K562 (cell line): Measurements from ENCODE around the gene PAK1IP1. TPM values are rescaled to one million over a fixed set of nuclear protein-coding genes. Genes with fewer than 3 reads are reported as not detected.

Source experiments
- BRCA1 ChIP-seq, 2 experiments: fragments of 450-650 bp in 1 of 2; sonication (generic) in 1 of 2; formaldehyde crosslinking in 1 of 2; IDR thresholded peaks; 2 replicates each; pipeline versions ENCODE4 v1.5.0 to v1.6.1; 2017 to 2020; ENCODE audit warnings: mild to moderate bottlenecking in 1 of 2, missing genetic modification reagents in 1 of 2
- BRD4 ChIP-seq: fragments of 200-600 bp; sonication (generic); IDR thresholded peaks from 2 replicates; pipeline ENCODE4 v1.6.1; 2017; ENCODE audit warnings: inconsistent platforms
- CBFB ChIP-seq: sonication (generic); formaldehyde crosslinking; IDR thresholded peaks from 2 replicates; pipeline ENCODE4 v1.4.0; 2020; ENCODE audit warnings: mild to moderate bottlenecking, missing genetic modification reagents
- CEBPG ChIP-seq, 3 experiments: fragments of 200-800 bp in 1 of 3; sonication (Bioruptor generic) in 1 of 3; sonication (generic) in 1 of 3; formaldehyde crosslinking in 1 of 3; IDR thresholded peaks in 2 of 3; conservative IDR thresholded peaks in 1 of 3; 2 replicates each; pipeline versions ENCODE4 v1.6.1 to v1.8.0; 2016 to 2022; ENCODE audit warnings: missing compliant biosample characterization in 2 of 3, missing genetic modification characterization in 2 of 3, mild to moderate bottlenecking in 1 of 3, missing genetic modification reagents in 1 of 3
- FOXK2 ChIP-seq, 2 experiments: fragments of 450-650 bp; IDR thresholded peaks in 1 of 2; conservative IDR thresholded peaks in 1 of 2; 2 replicates each; pipeline ENCODE4 v1.6.1; 2016; ENCODE audit warnings: low read depth in 2 of 2, mild to moderate bottlenecking in 1 of 2
- HOXB6 ChIP-seq: fragments of 250-450 bp; sonication (Bioruptor Pico); IDR thresholded peaks from 2 replicates; pipeline ENCODE4 v1.5.1; 2022; ENCODE audit warnings: mild to moderate bottlenecking, borderline replicate concordance
- RBM14 ChIP-seq: fragments of 200-400 bp; formaldehyde crosslinking; IDR thresholded peaks from 2 replicates; pipeline ENCODE4 v1.6.1; 2018; ENCODE audit warnings: low read depth, mild to moderate bottlenecking, low read length, moderate library complexity, borderline replicate concordance; ENCODE audit not compliant: insufficient read depth
- SMAD1 ChIP-seq: fragments of 150-350 bp; IDR thresholded peaks from 2 replicates; pipeline ENCODE4 v1.6.1; 2014; ENCODE audit warnings: low read length, low read depth; ENCODE audit not compliant: partially characterized antibody
- SOX6 ChIP-seq: fragments of 450-650 bp; IDR thresholded peaks from 2 replicates; pipeline ENCODE4 v1.6.1; 2014; ENCODE audit warnings: mild to moderate bottlenecking
- ZNF197 ChIP-seq: fragments of 200-800 bp; sonication (Bioruptor generic); IDR thresholded peaks from 2 replicates; pipeline ENCODE4 v1.6.1; 2016; ENCODE audit warnings: low read depth, missing genetic modification characterization, missing compliant biosample characterization
- ZNF239 ChIP-seq: fragments of 250-450 bp; sonication (Bioruptor Pico); IDR thresholded peaks from 2 replicates; pipeline ENCODE4 v1.4.0; 2020; ENCODE audit warnings: mild to moderate bottlenecking
- ZNF347 ChIP-seq: fragments of 450-650 bp; formaldehyde crosslinking; IDR thresholded peaks from 2 replicates; pipeline ENCODE4 v1.4.0; 2020; ENCODE audit warnings: low read depth, mild to moderate bottlenecking, moderate library complexity
- ZNF76 ChIP-seq: fragments of 250-450 bp; sonication (Bioruptor Pico); IDR thresholded peaks from 2 replicates; pipeline ENCODE4 v1.4.0; 2020; ENCODE audit warnings: mild to moderate bottlenecking, moderate library complexity, borderline replicate concordance
- polyA plus RNA-seq, 8 experiments: library from polyadenylated mRNA; depleted of rRNA in 4 of 8; stranded (reverse) in 5 of 8; unstranded in 3 of 8; fragments of >200 nt; fragmentation: Nextera tagmentation in 2 of 8; fragmentation: Illumina TruSeq in 1 of 8; extraction: Ambion mirVana in 2 of 8; extraction: Trizol in 1 of 8; gene quantifications; 2 replicates each; pipeline versions ENCODE4 v1.2.1 to v1.2.3, GENCODE V29; 2011 to 2014; ENCODE audit warnings: inconsistent platforms in 1 of 8, missing spikeins in 1 of 8
- total RNA-seq, 7 experiments: library from RNA; depleted of rRNA in 6 of 7; stranded (reverse); fragments of >200 nt in 6 of 7; fragmentation: Illumina TruSeq in 2 of 7; extraction: Trizol in 2 of 7; gene quantifications; 2 replicates each; pipeline versions ENCODE4 v1.2.1 to v1.2.3, GENCODE V29; 2011 to 2021; ENCODE audit warnings: low replicate concordance in 1 of 7
- TF ChIP-seq, protein P1 (sequence below): fragments of 250-450 bp; sonication (Bioruptor Pico); IDR thresholded peaks from 2 replicates; pipeline ENCODE4 v1.8.0; 2022; ENCODE audit warnings: inconsistent platforms, mild to moderate bottlenecking, moderate library complexity, borderline replicate concordance
- TF ChIP-seq, protein P2 (sequence below): fragments of 450-650 bp; IDR thresholded peaks from 2 replicates; pipeline ENCODE4 v1.6.1; 2017; ENCODE audit warnings: antibody characterized with exemption, mild to moderate bottlenecking
- TF ChIP-seq, protein P3 (sequence below), 2 experiments: IDR thresholded peaks; 2 replicates each; pipeline ENCODE4 v1.6.1; 2012; ENCODE audit warnings: improper control_type of control experiment in 2 of 2, low read depth in 2 of 2, low read length in 2 of 2, borderline replicate concordance in 1 of 2
- TF ChIP-seq, protein P4 (sequence below): sonication (generic); formaldehyde crosslinking; IDR thresholded peaks from 2 replicates; pipeline ENCODE4 v1.8.0; 2022; ENCODE audit warnings: mild to moderate bottlenecking, low read depth, missing genetic modification reagents

The PAK1IP1 gene
- total and polyA plus RNA-seq, 9 of the 15 experiments (the other 6 are each of a cell fraction or from before 2014, with no cell fraction given), result 50.0 to 200 (median 87.0) TPM

DNA sequence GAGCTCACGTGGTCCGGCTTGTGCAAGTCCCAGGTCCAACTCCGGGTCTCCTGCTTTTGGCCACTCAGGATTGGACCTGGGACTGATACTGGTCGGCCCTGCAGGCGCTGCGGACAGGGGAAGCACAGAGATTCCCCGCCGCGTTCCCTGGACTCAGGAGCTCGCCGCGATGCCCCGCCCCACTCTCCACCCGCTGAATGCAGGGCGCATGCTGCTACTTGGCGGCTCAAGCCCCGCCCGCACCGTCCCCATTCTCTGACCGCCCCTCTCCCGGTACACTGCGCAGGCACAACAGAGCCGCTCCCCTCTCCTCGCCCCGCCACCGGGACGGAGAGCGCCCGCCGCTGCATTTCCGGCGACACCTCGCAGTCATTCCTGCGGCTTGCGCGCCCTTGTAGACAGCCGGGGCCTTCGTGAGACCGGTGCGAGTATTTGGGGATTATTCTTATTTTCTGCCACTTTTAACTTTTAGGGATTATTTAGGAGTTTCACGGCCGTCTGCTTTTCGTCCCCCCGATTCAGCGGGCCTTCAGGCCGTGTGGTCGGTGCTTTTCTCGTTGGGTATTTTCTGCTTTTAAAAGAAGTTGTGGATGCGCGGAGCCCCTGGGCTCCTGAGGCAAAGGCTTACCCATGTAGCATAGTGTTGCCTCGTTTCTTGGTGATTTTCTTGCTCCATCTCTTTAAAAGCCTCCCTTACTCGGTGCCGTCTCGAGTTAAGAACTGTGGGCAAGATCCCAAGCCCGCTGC, 28.2 kb downstream of the PAK1IP1 start, which contains the start of gene TMEM14C (continued):
- TF ChIP-seq, protein P1, sequence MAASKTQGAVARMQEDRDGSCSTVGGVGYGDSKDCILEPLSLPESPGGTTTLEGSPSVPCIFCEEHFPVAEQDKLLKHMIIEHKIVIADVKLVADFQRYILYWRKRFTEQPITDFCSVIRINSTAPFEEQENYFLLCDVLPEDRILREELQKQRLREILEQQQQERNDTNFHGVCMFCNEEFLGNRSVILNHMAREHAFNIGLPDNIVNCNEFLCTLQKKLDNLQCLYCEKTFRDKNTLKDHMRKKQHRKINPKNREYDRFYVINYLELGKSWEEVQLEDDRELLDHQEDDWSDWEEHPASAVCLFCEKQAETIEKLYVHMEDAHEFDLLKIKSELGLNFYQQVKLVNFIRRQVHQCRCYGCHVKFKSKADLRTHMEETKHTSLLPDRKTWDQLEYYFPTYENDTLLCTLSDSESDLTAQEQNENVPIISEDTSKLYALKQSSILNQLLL (CRISPR knock-in tag), result no peak
- peak; percentile 86 for TF ChIP-seq CEBPG (CRISPR knock-in tag; IDR thresholded peaks at IDR 0.05)
- no peak; a peak in 1 of 4 replicates for TF ChIP-seq CEBPG (tag; conservative IDR thresholded peaks at IDR 0.05 in 1 of 2, IDR thresholded peaks at IDR 0.05 in 1 of 2)
- no peak for TF ChIP-seq ZNF239 (CRISPR knock-in tag)
- peak; percentile 34 for TF ChIP-seq SOX6
- TF ChIP-seq ZNF197, result no peak
- TF ChIP-seq ZNF76 (CRISPR knock-in tag), result no peak
- no peak for TF ChIP-seq ZNF347 (CRISPR knock-in tag)
- peak; percentile 62 to 73; a peak in 2 of 4 replicates for TF ChIP-seq FOXK2 (conservative IDR thresholded peaks at IDR 0.05 in 1 of 2, IDR thresholded peaks at IDR 0.05 in 1 of 2; ENCODE audit: low read depth in 2 of 2)
- no peak for TF ChIP-seq CBFB (CRISPR knock-in tag)
- TF ChIP-seq RBM14, result no peak
- TF ChIP-seq HOXB6 (CRISPR knock-in tag), result no peak
- TF ChIP-seq BRCA1 (IDR thresholded peaks at IDR 0.05), result no peak
- TF ChIP-seq BRCA1 (CRISPR knock-in tag; IDR thresholded peaks at IDR 0.05), result no peak
- no peak for TF ChIP-seq BRD4
- TF ChIP-seq SMAD1, result peak; percentile 21
- TF ChIP-seq, protein P2, sequence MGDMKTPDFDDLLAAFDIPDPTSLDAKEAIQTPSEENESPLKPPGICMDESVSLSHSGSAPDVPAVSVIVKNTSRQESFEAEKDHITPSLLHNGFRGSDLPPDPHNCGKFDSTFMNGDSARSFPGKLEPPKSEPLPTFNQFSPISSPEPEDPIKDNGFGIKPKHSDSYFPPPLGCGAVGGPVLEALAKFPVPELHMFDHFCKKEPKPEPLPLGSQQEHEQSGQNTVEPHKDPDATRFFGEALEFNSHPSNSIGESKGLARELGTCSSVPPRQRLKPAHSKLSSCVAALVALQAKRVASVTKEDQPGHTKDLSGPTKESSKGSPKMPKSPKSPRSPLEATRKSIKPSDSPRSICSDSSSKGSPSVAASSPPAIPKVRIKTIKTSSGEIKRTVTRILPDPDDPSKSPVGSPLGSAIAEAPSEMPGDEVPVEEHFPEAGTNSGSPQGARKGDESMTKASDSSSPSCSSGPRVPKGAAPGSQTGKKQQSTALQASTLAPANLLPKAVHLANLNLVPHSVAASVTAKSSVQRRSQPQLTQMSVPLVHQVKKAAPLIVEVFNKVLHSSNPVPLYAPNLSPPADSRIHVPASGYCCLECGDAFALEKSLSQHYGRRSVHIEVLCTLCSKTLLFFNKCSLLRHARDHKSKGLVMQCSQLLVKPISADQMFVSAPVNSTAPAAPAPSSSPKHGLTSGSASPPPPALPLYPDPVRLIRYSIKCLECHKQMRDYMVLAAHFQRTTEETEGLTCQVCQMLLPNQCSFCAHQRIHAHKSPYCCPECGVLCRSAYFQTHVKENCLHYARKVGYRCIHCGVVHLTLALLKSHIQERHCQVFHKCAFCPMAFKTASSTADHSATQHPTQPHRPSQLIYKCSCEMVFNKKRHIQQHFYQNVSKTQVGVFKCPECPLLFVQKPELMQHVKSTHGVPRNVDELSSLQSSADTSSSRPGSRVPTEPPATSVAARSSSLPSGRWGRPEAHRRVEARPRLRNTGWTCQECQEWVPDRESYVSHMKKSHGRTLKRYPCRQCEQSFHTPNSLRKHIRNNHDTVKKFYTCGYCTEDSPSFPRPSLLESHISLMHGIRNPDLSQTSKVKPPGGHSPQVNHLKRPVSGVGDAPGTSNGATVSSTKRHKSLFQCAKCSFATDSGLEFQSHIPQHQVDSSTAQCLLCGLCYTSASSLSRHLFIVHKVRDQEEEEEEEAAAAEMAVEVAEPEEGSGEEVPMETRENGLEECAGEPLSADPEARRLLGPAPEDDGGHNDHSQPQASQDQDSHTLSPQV, result no peak
- TF ChIP-seq, protein P3, sequence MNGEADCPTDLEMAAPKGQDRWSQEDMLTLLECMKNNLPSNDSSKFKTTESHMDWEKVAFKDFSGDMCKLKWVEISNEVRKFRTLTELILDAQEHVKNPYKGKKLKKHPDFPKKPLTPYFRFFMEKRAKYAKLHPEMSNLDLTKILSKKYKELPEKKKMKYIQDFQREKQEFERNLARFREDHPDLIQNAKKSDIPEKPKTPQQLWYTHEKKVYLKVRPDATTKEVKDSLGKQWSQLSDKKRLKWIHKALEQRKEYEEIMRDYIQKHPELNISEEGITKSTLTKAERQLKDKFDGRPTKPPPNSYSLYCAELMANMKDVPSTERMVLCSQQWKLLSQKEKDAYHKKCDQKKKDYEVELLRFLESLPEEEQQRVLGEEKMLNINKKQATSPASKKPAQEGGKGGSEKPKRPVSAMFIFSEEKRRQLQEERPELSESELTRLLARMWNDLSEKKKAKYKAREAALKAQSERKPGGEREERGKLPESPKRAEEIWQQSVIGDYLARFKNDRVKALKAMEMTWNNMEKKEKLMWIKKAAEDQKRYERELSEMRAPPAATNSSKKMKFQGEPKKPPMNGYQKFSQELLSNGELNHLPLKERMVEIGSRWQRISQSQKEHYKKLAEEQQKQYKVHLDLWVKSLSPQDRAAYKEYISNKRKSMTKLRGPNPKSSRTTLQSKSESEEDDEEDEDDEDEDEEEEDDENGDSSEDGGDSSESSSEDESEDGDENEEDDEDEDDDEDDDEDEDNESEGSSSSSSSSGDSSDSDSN (IDR thresholded peaks at IDR 0.05; ENCODE audit: borderline replicate concordance in 1 of 2, low read depth in 2 of 2, low read length in 2 of 2), result peak; percentile 81 to 94; a peak in 3 of 4 replicates
- TF ChIP-seq, protein P4, sequence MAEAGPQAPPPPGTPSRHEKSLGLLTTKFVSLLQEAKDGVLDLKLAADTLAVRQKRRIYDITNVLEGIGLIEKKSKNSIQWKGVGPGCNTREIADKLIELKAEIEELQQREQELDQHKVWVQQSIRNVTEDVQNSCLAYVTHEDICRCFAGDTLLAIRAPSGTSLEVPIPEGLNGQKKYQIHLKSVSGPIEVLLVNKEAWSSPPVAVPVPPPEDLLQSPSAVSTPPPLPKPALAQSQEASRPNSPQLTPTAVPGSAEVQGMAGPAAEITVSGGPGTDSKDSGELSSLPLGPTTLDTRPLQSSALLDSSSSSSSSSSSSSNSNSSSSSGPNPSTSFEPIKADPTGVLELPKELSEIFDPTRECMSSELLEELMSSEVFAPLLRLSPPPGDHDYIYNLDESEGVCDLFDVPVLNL, result no peak
